Measurements from ENCODE around the gene ANAPC4.
"Not testable (repeated sequence)": the region's sequence is repeated elsewhere in the genome, so short reads cannot be mapped to it uniquely, and the experiment has no call there.

The ANAPC4 gene

DNA sequence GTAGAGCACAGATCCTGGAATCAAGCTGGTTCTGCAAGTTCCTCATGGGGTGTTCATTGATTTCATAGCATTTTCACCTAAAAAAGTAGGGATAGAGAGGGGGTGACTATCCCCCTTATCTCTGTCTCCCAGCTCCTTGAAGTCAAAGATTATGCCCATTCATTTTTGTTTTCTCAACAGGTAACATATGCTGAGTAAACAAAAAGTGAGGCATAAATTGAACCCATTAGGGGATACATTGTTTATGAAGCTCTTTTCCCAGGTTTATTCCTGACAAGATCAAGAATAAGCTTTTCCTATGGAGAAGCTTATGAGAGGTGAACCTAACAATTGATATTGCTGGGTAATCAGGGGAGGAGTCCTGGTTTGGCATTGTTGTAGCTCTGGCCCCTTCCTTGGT, 9.2 kb upstream of the ANAPC4 start:
- no peak overlapping the region for H3K9ac ChIP-seq (ENCODE audit: low read length)
- H3K4me1 ChIP-seq (ENCODE audit: control insufficient read depth in 1 of 2, insufficient read depth in 2 of 2, low read length in 2 of 2) = peaks cover 0 to 1% of the 10 kb centered on the region in 2 experiments
- no peaks in the 10 kb centered on the region for H3K36me3 ChIP-seq (ENCODE audit: control insufficient read depth in 1 of 2, insufficient read depth in 2 of 2, low read length in 2 of 2)
- no peak overlapping the region for H2AFZ ChIP-seq (ENCODE audit: insufficient read depth, low read length, poor library complexity)
- no peak overlapping the region for H3K18ac ChIP-seq (ENCODE audit: low read length)
- no peaks in the 10 kb centered on the region for H3K9me3 ChIP-seq (ENCODE audit: insufficient read depth, low read depth, low read length)
- no peak overlapping the region for H3K4ac ChIP-seq (ENCODE audit: low read depth, low read length)
- no peak overlapping the region for H3K27ac ChIP-seq (ENCODE audit: low read depth, low read length)
- no peak overlapping the region for H2AK5ac ChIP-seq (ENCODE audit: low read length)
- no peak overlapping the region for H4K91ac ChIP-seq (ENCODE audit: low read depth, low read length)
- no peaks in the 10 kb centered on the region for H3K79me1 ChIP-seq (ENCODE audit: low read length)
- H3K27me3 ChIP-seq (ENCODE audit: insufficient read depth, low read length) = no peaks in the 10 kb centered on the region
- no peak overlapping the region for H2BK5ac ChIP-seq (ENCODE audit: low read depth, low read length, poor library complexity)
- H2BK120ac ChIP-seq (ENCODE audit: insufficient read depth, low read length, poor library complexity) = no peak overlapping the region
- no peak for DNase-seq
- no peak overlapping the region for H3K4me3 ChIP-seq (ENCODE audit: low read depth, low read length)
- no peak overlapping the region for H2BK12ac ChIP-seq (ENCODE audit: low read length)
- no peak overlapping the region for H3K14ac ChIP-seq (ENCODE audit: low read length)
- H3K4me2 ChIP-seq (ENCODE audit: low read length) = no peak overlapping the region
- no peak overlapping the region for H4K12ac ChIP-seq (ENCODE audit: low read depth, low read length)
- no peak overlapping the region for H3K23ac ChIP-seq (ENCODE audit: low read length)
- H4K8ac ChIP-seq (ENCODE audit: low read depth, low read length) = no peak overlapping the region
- H3K79me2 ChIP-seq (ENCODE audit: control insufficient read depth, insufficient read depth, low read length, poor library complexity) = no peaks in the 10 kb centered on the region

- Histone ChIP-seq H3K27ac (ENCODE audit: low read depth, low read length) (no peak overlapping the region), H3K4ac (ENCODE audit: low read depth, low read length) (no peak overlapping the region), H3K79me2 (ENCODE audit: control insufficient read depth, insufficient read depth, low read length, poor library complexity) (no peaks in the 10 kb centered on the region), H3K36me3 (ENCODE audit: control insufficient read depth in 1 of 2, insufficient read depth in 2 of 2, low read length in 2 of 2) (no peaks in the 10 kb centered on the region), H3K27me3 (ENCODE audit: insufficient read depth, low read length) (no peaks in the 10 kb centered on the region), H3K4me2 (ENCODE audit: low read length) (no peak overlapping the region), H3K14ac (ENCODE audit: low read length) (no peak overlapping the region), H3K9me3 (ENCODE audit: insufficient read depth, low read depth, low read length) (no peaks in the 10 kb centered on the region), H4K8ac (ENCODE audit: low read depth, low read length) (no peak overlapping the region), H2BK120ac (ENCODE audit: insufficient read depth, low read length, poor library complexity) (no peak overlapping the region), H3K18ac (ENCODE audit: low read length) (no peak overlapping the region), H4K12ac (ENCODE audit: low read depth, low read length) (no peak overlapping the region), H3K4me1 (ENCODE audit: control insufficient read depth in 1 of 2, insufficient read depth in 2 of 2, low read length in 2 of 2) (peaks cover 0 to 1% of the 10 kb centered on the region in 2 experiments), H4K91ac (ENCODE audit: low read depth, low read length) (no peak overlapping the region), H2AK5ac (ENCODE audit: low read length) (no peak overlapping the region), H2AFZ (ENCODE audit: insufficient read depth, low read length, poor library complexity) (no peak overlapping the region), H3K9ac (ENCODE audit: low read length) (no peak overlapping the region), H3K79me1 (ENCODE audit: low read length) (no peaks in the 10 kb centered on the region), H3K4me3 (ENCODE audit: low read depth, low read length) (no peak overlapping the region), H3K23ac (ENCODE audit: low read length) (no peak overlapping the region), H2BK12ac (ENCODE audit: low read length) (no peak overlapping the region), H2BK5ac (ENCODE audit: low read depth, low read length, poor library complexity) (no peak overlapping the region)
- WGBS (ENCODE audit: extremely low coverage, insufficient coverage, insufficient read length) = no CpG with 5 or more reads among the region's 6 CpGs
- DNase-seq = no peak
These were observed 8.7 kb upstream of the ANAPC4 start for GRCh38 chr4:25368315-25368714.

DNA sequence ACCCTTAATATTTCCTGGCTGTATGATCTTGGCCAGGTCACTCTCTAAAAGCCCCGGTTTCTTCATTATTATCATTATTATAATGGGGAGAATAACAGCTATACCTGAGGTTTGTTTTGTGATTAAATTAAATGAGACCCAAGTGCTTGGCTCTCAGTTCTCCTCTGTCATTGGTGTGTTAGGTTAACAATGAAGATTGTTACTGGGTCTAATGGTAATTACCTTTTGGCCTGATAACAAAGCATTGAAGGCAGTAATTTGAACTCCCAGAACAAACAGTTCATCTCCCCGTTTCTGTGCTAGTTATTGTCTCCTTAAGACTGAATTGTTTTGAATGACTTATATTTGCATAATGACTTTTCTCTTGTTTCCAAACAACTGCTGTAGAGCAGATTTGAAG, 6.8 kb upstream of the ANAPC4 start:
- H2BK5ac ChIP-seq (ENCODE audit: low read depth, low read length, poor library complexity) = no peak overlapping the region
- H3K27me3 ChIP-seq (ENCODE audit: insufficient read depth, low read length) = no peaks in the 10 kb centered on the region
- no peaks in the 10 kb centered on the region for H3K79me2 ChIP-seq (ENCODE audit: control insufficient read depth, insufficient read depth, low read length, poor library complexity)
- H3K23ac ChIP-seq (ENCODE audit: low read length) = no peak overlapping the region
- no peak overlapping the region for H3K9ac ChIP-seq (ENCODE audit: low read length)
- H3K36me3 ChIP-seq (ENCODE audit: control insufficient read depth in 1 of 2, insufficient read depth in 2 of 2, low read length in 2 of 2) = no peaks in the 10 kb centered on the region
- H4K8ac ChIP-seq (ENCODE audit: low read depth, low read length) = no peak overlapping the region
- WGBS (ENCODE audit: extremely low coverage, insufficient coverage, insufficient read length) = no CpG with 5 or more reads among the region's 2 CpGs
- H2AFZ ChIP-seq (ENCODE audit: insufficient read depth, low read length, poor library complexity) = no peak overlapping the region
- no peak for DNase-seq
- no peak overlapping the region for H3K18ac ChIP-seq (ENCODE audit: low read length)
- H3K9me3 ChIP-seq (ENCODE audit: insufficient read depth, low read depth, low read length) = no peaks in the 10 kb centered on the region
- no peak overlapping the region for H3K27ac ChIP-seq (ENCODE audit: low read depth, low read length)
- H2BK12ac ChIP-seq (ENCODE audit: low read length) = no peak overlapping the region
- peaks cover 0 to 1% of the 10 kb centered on the region in 2 experiments for H3K4me1 ChIP-seq (ENCODE audit: control insufficient read depth in 1 of 2, insufficient read depth in 2 of 2, low read length in 2 of 2)
- no peak overlapping the region for H3K4ac ChIP-seq (ENCODE audit: low read depth, low read length)
- H3K4me2 ChIP-seq (ENCODE audit: low read length) = no peak overlapping the region
- no peaks in the 10 kb centered on the region for H3K79me1 ChIP-seq (ENCODE audit: low read length)
- no peak overlapping the region for H4K91ac ChIP-seq (ENCODE audit: low read depth, low read length)
- no peak overlapping the region for H3K14ac ChIP-seq (ENCODE audit: low read length)
- H4K12ac ChIP-seq (ENCODE audit: low read depth, low read length) = no peak overlapping the region
- no peak overlapping the region for H3K4me3 ChIP-seq (ENCODE audit: low read depth, low read length)
- no peak overlapping the region for H2AK5ac ChIP-seq (ENCODE audit: low read length)
- H2BK120ac ChIP-seq (ENCODE audit: insufficient read depth, low read length, poor library complexity) = no peak overlapping the region

GRCh38 chr4:25372549-25372948, 4.5 kb upstream of the ANAPC4 start:
- not testable (repeated sequence) for H3K4me2 ChIP-seq (ENCODE audit: low read length); H3K27me3 ChIP-seq (ENCODE audit: insufficient read depth, low read length); H3K36me3 ChIP-seq (ENCODE audit: control insufficient read depth in 1 of 2, insufficient read depth in 2 of 2, low read length in 2 of 2); H4K12ac ChIP-seq (ENCODE audit: low read depth, low read length); H3K27ac ChIP-seq (ENCODE audit: low read depth, low read length); H3K4me3 ChIP-seq (ENCODE audit: low read depth, low read length); H2BK5ac ChIP-seq (ENCODE audit: low read depth, low read length, poor library complexity); H3K9me3 ChIP-seq (ENCODE audit: insufficient read depth, low read depth, low read length); H2BK12ac ChIP-seq (ENCODE audit: low read length); H2BK120ac ChIP-seq (ENCODE audit: insufficient read depth, low read length, poor library complexity); H3K4me1 ChIP-seq (ENCODE audit: control insufficient read depth in 1 of 2, insufficient read depth in 2 of 2, low read length in 2 of 2); H3K14ac ChIP-seq (ENCODE audit: low read length); H2AFZ ChIP-seq (ENCODE audit: insufficient read depth, low read length, poor library complexity); H4K91ac ChIP-seq (ENCODE audit: low read depth, low read length); H3K79me2 ChIP-seq (ENCODE audit: control insufficient read depth, insufficient read depth, low read length, poor library complexity); H3K18ac ChIP-seq (ENCODE audit: low read length); H3K23ac ChIP-seq (ENCODE audit: low read length); H3K4ac ChIP-seq (ENCODE audit: low read depth, low read length); H2AK5ac ChIP-seq (ENCODE audit: low read length); H3K9ac ChIP-seq (ENCODE audit: low read length); H4K8ac ChIP-seq (ENCODE audit: low read depth, low read length)
- peaks cover 10% of the 10 kb centered on the region for H3K79me1 ChIP-seq (ENCODE audit: low read length)
- WGBS (ENCODE audit: extremely low coverage, insufficient coverage, insufficient read length) = no CpG with 5 or more reads among the region's 9 CpGs
- peak in 1 of 2 donors; percentile 79 for DNase-seq
